AG09309 (cell line): ENCODE results near the gene KLHL33.

Experiments
- DNase-seq: peaks from one replicate; pipeline ENCODE4 v3.0.0-alpha.2; 2010; ENCODE audit warnings: low read depth
- H3K4me3 ChIP-seq: 2 replicates; pipeline ENCODE4 v1.5.1; 2011; ENCODE audit warnings: mild to moderate bottlenecking, low read depth, low read length, moderate library complexity; ENCODE audit not compliant: control insufficient read depth
- TF ChIP-seq, protein P1 (sequence below): IDR thresholded peaks from 2 replicates; pipeline ENCODE4 v1.5.1; 2011; ENCODE audit warnings: mild to moderate bottlenecking, low read depth, low read length, inconsistent platforms; ENCODE audit not compliant: insufficient read depth, control insufficient read depth; ENCODE audit errors: missing control alignments

The KLHL33 gene

DNA sequence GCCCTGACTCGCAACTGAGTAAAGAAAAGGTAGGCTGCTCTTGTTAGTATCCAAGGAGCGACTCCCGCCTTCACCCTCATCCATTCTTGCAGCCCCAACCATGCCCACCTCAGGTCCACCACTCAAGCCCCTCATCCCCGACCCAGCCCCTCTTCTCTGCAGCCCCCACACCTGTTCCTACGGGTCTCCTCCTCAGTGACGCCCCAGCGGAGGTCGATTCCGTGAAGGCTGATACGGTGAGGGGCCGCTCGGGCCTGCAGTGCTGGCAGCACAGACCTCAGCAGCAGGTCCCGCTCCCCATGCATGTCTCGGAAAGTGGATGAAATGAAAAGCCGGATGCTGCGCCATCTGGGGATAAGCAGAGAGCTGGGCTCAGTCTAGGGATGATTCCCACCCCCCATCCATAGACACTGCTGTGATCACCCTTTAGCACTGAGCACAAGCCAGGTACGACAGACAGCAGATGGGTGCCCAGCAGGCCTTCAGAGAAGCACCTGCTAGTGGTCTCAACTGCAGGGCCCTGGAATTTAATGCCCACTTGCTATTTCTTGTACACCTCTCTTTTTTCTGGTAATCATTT, 49.6 kb downstream of the KLHL33 start:
- H3K4me3 ChIP-seq: no peak overlapping the region
- TF ChIP-seq, protein P1, sequence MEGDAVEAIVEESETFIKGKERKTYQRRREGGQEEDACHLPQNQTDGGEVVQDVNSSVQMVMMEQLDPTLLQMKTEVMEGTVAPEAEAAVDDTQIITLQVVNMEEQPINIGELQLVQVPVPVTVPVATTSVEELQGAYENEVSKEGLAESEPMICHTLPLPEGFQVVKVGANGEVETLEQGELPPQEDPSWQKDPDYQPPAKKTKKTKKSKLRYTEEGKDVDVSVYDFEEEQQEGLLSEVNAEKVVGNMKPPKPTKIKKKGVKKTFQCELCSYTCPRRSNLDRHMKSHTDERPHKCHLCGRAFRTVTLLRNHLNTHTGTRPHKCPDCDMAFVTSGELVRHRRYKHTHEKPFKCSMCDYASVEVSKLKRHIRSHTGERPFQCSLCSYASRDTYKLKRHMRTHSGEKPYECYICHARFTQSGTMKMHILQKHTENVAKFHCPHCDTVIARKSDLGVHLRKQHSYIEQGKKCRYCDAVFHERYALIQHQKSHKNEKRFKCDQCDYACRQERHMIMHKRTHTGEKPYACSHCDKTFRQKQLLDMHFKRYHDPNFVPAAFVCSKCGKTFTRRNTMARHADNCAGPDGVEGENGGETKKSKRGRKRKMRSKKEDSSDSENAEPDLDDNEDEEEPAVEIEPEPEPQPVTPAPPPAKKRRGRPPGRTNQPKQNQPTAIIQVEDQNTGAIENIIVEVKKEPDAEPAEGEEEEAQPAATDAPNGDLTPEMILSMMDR: no peak
- DNase-seq: no peak

DNA sequence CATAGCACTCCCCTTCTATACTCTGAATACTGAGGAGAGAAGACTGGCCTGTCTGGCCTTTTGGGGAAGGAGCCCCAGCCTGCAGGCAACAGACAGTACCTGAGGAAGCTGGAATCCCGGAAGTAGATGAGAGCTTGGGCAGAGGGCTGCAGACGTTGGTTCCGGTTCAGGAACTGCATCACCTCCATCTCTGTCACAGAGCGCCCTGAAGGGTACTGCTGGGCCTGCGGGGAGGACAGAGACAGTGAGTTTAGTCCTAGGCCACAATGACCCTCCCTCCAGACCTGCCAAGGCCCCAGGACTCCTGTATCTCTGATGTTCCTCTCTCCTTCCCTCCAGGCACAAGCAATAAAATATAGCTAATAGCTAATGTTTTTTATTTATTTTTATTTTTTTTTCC, 51.1 kb downstream of the KLHL33 start:
- no peak for DNase-seq
- TF ChIP-seq, protein P1: no peak

DNA sequence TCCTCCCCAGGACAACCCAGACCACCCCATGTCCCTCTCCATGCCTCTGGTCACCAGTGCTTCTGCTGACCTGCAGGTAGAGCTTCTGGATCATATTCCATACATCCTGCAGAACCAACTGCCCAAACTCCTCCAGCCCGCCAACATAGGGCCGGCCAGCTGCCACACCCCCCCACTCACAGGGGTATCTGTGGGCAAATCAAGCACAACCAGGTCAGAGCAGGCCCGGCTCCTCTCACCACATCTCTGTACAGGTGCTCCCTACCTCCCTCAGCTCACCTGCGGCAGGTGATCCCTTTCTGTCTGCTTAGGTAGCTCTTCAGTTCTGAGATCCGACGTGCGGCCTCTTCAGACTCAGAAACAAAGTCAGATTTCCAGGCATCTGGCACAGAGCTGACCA, 51.6 kb downstream of the KLHL33 start:
- no peak overlapping the region for H3K4me3 ChIP-seq
- DNase-seq: no peak
- TF ChIP-seq, protein P1: no peak

More for the DNA sequence above, 51.1 kb downstream of the KLHL33 start:
- H3K4me3 ChIP-seq: no peak overlapping the region

DNA sequence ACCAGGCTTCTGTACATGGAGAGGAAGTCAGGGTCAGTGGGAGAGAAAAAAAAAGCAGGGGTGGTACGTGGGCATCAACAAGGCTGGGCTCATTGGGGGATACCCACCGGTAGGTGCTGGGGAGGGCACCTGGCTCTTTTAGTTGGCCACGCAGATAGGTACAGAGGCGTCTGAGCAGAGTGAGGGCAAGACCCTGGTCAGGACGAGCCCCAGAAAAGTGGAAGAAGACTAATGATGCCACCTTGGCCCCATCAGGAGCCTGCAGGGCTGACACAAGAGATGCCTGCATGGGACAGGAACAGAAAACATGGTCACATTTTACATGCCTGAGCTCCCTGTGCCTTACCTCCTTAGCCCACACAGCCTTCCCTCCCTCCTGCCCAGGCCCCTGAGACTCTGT, 52.3 kb downstream of the KLHL33 start:
- no peak overlapping the region for H3K4me3 ChIP-seq
- no peak for DNase-seq
- TF ChIP-seq, protein P1: no peak

GRCh38 chr14:20383032-20383431, 52.9 kb downstream of the KLHL33 start:
- TF ChIP-seq, protein P1: no peak
- H3K4me3 ChIP-seq: no peak overlapping the region
- no peak for DNase-seq

DNA sequence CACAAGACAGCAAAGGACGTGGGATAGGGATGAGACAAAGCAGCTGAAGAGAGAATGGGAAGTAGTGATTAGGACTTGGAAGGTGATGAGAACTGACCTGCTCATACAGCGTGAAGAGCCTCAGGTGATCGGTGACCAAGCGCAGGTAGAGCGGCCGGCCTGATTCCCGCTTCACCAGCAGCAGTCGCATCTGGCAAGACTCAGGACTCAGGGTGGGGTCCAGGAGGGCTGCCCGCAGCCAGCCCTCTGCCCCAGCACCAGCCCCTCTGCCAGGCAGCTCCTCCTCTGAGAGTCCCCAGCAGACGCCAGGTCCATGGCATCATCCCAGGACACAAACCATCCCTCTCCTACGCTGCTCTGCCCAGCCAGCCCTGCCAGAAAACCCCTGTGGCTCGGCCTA, 53.4 kb downstream of the KLHL33 start:
- TF ChIP-seq, protein P1: no peak
- no peak for DNase-seq

DNA sequence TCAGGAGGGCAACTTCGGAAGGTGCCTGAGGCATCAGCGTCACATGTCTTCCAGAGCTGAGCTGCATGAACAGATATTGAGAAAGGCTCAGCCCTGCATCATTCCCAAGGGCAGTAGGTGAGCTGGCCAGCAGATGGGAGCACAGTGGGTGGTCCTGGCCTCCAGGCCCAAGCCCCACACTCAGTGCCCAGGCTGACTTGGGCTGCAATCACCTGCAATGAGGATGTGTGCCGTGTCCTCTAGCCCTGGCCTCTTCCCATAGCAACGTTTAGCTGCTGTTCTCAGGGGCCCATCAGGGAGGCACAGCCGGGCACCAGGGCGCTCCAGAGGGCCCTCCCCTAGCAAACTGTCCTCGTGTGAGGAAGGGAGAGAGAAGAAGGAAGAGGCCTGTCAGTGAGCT, 54.6 kb downstream of the KLHL33 start:
- H3K4me3 ChIP-seq: no peak overlapping the region
- DNase-seq: no peak
- TF ChIP-seq, protein P1: no peak

More for the DNA sequence above, 53.4 kb downstream of the KLHL33 start:
- H3K4me3 ChIP-seq: no peak overlapping the region
